GM18907 (cell line): ENCODE data around the gene OR51V1.
A peak's percentile ranks its signal among the peaks of the same experiment; 100 is the strongest.
"Not testable (repeated sequence)": the region's sequence is repeated elsewhere in the genome, so short reads cannot be mapped to it uniquely, and the experiment has no call there.

ENCODE experiments used
- ATAC-seq: cut with Tn5 transposase; IDR thresholded peaks from one replicate; pipeline ENCODE4 v1.9.1; 2021; ENCODE audit warnings: mild to moderate bottlenecking, moderate library complexity; ENCODE audit not compliant: unreplicated experiment

OR51V1 gene

GRCh38 chr11:5200582-5200981, at the start of gene OR51V1:
OR51V1 (minus strand) TSS chr11:5200682; CDS start chr11:5200682, 0 bp downstream.
- no peak for ATAC-seq

GRCh38 chr11:5249807-5250396, 49.4 kb upstream of the OR51V1 start, which contains the start of gene HBG1:
HBG1 (minus strand) TSS chr11:5249857; CDS start chr11:5249804, 53 bp downstream.
- not testable (repeated sequence) for ATAC-seq

- not testable (repeated sequence) for ATAC-seq
Measured at GRCh38 chr11:5248498-5248897, 48.0 kb upstream of the OR51V1 start.

- ATAC-seq: no peak
Measured at GRCh38 chr11:5247472-5248192, 47.1 kb upstream of the OR51V1 start.

GRCh38 chr11:5246772-5247471, 46.4 kb upstream of the OR51V1 start:
- ATAC-seq: no peak

GRCh38 chr11:5245155-5245554, 44.7 kb upstream of the OR51V1 start:
- ATAC-seq: no peak

GRCh38 chr11:5243816-5244180, 43.3 kb upstream of the OR51V1 start:
- no peak for ATAC-seq

- ATAC-seq: no peak
Measured at GRCh38 chr11:5242933-5243815, 42.7 kb upstream of the OR51V1 start.

- ATAC-seq: no peak
Measured at GRCh38 chr11:5242208-5242607, 41.7 kb upstream of the OR51V1 start.

- ATAC-seq: no peak
Measured at GRCh38 chr11:5241458-5241857, 41.0 kb upstream of the OR51V1 start.

- no peak for ATAC-seq
Measured at GRCh38 chr11:5240458-5240857, 40.0 kb upstream of the OR51V1 start.

- ATAC-seq: no peak
Measured at GRCh38 chr11:5240056-5240455, 39.6 kb upstream of the OR51V1 start.

- ATAC-seq: no peak
Measured at GRCh38 chr11:5239046-5239445, 38.6 kb upstream of the OR51V1 start.

- no peak for ATAC-seq
Measured at GRCh38 chr11:5238486-5238885, 38.0 kb upstream of the OR51V1 start.

- ATAC-seq: no peak
Measured at GRCh38 chr11:5237420-5237819, 36.9 kb upstream of the OR51V1 start.

- no peak for ATAC-seq
Measured at GRCh38 chr11:5235364-5236095, 35.0 kb upstream of the OR51V1 start.

- peak; percentile 78 for ATAC-seq
Measured at GRCh38 chr11:5234381-5234834, 33.9 kb upstream of the OR51V1 start, which contains the start of gene HBD. HBD (minus strand) TSS chr11:5234483; CDS start chr11:5234433, 50 bp downstream.

- ATAC-seq: no peak
Measured at GRCh38 chr11:5233307-5233706, 32.8 kb upstream of the OR51V1 start.

- no peak for ATAC-seq
Measured at GRCh38 chr11:5232821-5233220, 32.3 kb upstream of the OR51V1 start.

GRCh38 chr11:5232176-5232575, 31.7 kb upstream of the OR51V1 start:
- ATAC-seq: no peak
